ENCODE data around the gene ALDH8A1.

- TF ChIP-seq EP300 (IDR thresholded peaks at IDR 0.05) (no peak), CTCF (IDR thresholded peaks at IDR 0.05) (no peak), POLR2A (IDR thresholded peaks at IDR 0.05) (no peak)
Measured at GRCh38 chr6:134911547-134911946, 38.4 kb downstream of the ALDH8A1 start.
